ENCODE measurements around the gene SRPRB. TPM values are rescaled to one million over a fixed set of nuclear protein-coding genes. Genes with fewer than 3 reads are reported as not detected.
"Not testable (repeated sequence)": the region's sequence is repeated elsewhere in the genome, so short reads cannot be mapped to it uniquely, and the experiment has no call there.

Gene SRPRB
- polyA plus RNA-seq, 3 donors, result 47.4 to 54.2 (median 53.1) TPM

- DNase-seq, result no peak
These were observed 28.7 kb upstream of the SRPRB start for GRCh38 chr3:133776794-133777438.

DNA sequence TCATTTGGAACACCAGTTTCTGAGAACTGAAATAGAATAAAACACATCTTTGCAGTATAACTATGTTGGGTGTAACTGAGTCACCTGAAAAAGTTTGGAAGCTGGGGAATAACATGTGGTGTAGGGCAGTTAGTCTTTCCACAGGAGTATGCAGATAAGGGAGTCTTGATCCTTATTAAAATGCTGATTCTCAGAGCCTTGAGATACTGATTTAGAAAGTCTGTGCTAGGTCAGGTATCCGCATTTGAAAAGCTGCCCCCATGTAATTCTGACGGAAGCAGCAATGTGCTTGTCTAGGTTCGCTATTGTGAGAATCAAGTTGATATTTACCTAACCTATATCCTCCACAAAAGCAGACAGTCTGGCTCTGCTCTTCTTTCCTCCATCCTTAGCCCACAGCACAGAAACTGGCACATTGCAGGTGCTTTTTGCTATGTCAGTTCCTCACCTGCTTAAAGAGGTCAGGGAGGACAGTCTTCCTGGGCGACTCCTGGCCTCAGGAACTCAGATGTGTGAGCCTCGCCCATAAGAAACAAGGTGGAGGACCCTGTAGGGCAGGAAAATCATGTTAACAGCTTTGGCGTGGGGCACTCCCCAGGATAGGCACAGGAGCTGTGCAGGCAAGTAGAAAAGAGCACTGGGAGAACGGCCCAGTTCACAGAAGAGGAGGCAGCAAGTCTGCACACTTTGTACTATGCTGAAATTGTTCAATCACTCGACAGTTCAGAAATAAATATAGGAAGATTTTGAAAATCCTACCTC lies 27.6 kb upstream of the SRPRB start:
- no peak for DNase-seq

- no peak for DNase-seq
These were observed 25.9 kb upstream of the SRPRB start for GRCh38 chr3:133779626-133780203.

GRCh38 chr3:133780756-133781155 lies 24.9 kb upstream of the SRPRB start:
- not testable (repeated sequence) for DNase-seq

- DNase-seq, result no peak
These were observed 24.0 kb upstream of the SRPRB start for GRCh38 chr3:133781570-133781969.

- no peak for DNase-seq
These were observed 23.2 kb upstream of the SRPRB start for GRCh38 chr3:133782454-133782853.

GRCh38 chr3:133783762-133784161 lies 21.9 kb upstream of the SRPRB start:
- no peak for DNase-seq

GRCh38 chr3:133788024-133788423 lies 17.6 kb upstream of the SRPRB start:
- no peak for DNase-seq

- no peak for DNase-seq
These were observed 13.3 kb upstream of the SRPRB start for GRCh38 chr3:133792171-133792763.

DNA sequence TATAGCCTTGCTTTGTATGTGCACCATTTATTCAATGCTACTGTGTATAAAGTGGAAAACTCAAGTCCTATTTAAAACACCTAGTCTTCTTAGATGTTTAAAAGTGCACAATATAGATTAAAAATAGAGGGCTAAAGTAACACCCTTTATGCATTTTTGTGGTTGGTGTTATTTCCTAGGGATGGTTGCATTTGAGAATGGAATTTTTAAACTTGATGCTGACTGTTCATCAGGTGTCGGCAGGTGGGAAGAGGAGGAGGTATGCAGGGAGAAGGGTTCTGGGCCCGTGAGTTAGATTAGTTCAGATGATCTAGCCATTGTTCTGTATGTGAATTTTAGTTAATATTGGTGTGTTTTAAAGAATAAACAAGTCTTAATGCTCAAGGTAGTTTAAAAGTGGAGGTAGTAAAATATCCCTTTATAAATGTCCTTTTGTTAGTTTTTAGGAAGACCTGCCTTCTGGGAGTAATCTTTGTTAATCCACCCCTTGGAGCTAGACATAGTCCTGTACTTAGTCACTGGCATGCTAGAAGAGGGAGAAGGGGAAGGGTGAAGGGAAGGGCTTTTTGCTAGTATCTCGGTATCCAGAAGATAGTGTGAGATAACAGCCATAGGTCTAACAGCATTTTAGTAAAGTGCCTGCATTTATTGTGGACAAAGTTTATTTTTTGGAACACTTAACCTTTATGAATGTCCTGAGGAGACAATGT lies 8.1 kb upstream of the SRPRB start:
- DNase-seq, result no peak

- DNase-seq, result no peak
These were observed 5.6 kb upstream of the SRPRB start for GRCh38 chr3:133799794-133800585.

GRCh38 chr3:133803469-133803868 lies 2.1 kb upstream of the SRPRB start:
- no peak for DNase-seq

DNA sequence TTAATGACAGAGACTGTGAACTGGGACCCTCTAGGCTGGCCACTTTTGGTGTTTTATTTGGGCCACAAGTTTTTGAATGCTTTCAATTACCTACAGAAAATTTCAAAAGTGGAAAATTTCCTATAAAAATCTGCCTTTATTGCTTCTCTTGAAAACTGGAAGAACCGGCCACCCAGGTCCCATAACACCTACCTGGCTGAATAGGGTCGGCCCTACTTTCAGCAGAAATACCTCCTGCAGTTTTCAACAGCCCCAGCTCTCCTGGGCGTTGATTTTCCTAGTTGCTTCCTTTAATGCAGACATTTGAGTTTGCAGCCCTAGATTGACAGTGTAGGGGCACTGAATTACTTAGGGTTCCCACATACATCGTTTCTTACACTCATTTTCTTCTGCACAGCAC lies 719 bp upstream of the SRPRB start:
- DNase-seq, result no peak

GRCh38 chr3:133805384-133805701 lies 272 bp upstream of the SRPRB start:
- DNase-seq, result no peak

DNA sequence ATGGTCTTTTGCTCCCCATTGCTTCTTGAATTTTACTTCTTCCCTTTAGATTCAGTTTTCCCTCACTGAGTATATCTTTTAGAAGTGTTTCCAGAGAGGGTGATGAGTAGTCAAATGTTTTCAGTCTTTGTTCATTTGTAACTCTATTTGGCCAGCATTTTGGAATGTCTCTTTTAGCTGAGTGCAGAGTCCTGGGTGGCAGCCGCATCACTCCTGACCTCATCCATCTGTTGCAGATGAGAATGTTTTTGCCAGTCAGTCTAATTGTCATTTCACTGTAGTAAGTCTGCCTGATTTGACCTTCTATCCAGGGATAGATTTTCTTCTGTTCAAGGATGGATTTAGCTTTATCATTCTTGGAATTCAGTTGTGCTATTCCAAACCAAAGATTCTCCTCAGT lies 7.3 kb downstream of the SRPRB start:
- DNase-seq, result no peak

- no peak for DNase-seq
These were observed 9.8 kb downstream of the SRPRB start for GRCh38 chr3:133815386-133815785.

GRCh38 chr3:133820129-133820528 lies 14.5 kb downstream of the SRPRB start:
- DNase-seq, result no peak

GRCh38 chr3:133820889-133821675 lies 15.5 kb downstream of the SRPRB start:
- no peak for DNase-seq

DNA sequence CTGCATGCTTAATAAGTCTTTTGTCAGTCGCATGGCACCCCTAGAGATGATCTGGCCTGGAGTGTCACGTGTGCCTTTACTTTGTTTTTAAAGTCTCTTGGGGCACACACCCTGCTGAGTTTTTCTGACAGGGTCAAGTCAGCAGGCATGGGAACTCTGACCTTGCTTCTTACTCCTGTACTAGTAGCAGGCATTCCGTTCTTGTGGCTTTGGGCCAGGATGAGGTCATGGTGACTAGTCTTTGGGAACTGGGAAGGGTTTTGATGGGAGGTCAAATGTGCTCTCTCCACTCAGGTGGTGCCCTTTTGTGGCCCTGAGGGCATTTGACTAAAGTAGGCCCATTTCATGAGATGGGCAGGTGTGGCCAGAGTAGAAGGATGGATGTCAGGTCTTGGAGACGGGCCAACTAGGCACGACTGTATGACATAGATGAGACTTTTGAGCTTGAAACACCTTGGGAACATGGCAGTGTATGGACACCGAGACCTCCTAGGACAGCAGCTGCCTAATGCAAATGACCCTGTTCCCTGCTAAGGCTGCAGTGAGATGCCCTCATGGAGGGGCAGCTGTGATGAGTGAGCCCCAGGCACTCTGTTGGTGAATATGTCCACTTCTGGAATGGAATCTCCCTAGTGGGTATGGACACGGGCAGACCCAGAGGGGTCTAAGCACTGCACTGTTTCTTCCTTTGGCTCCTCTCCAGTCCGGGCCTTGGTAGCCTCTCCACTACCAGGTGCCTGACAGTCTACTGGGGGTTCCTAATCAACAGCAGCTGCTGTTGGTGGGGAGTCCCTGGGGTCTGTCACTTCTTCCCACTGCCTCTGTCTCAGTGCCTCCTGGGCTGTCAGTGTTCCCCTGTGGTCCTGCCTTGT lies 16.4 kb downstream of the SRPRB start:
- no peak for DNase-seq
